Myometrial cell (primary cell): ENCODE data around the gene PHF14. TPM values are rescaled to one million over a fixed set of nuclear protein-coding genes. Genes with fewer than 3 reads are reported as not detected.

Experiments
- total RNA-seq: library from RNA; depleted of rRNA; stranded (reverse); fragments of >200 nt; gene quantifications from 2 replicates; pipeline ENCODE4 v1.2.3, GENCODE V29; 2015

PHF14 gene
- total RNA-seq: 9.0 and 9.2 TPM in 2 replicates

DNA sequence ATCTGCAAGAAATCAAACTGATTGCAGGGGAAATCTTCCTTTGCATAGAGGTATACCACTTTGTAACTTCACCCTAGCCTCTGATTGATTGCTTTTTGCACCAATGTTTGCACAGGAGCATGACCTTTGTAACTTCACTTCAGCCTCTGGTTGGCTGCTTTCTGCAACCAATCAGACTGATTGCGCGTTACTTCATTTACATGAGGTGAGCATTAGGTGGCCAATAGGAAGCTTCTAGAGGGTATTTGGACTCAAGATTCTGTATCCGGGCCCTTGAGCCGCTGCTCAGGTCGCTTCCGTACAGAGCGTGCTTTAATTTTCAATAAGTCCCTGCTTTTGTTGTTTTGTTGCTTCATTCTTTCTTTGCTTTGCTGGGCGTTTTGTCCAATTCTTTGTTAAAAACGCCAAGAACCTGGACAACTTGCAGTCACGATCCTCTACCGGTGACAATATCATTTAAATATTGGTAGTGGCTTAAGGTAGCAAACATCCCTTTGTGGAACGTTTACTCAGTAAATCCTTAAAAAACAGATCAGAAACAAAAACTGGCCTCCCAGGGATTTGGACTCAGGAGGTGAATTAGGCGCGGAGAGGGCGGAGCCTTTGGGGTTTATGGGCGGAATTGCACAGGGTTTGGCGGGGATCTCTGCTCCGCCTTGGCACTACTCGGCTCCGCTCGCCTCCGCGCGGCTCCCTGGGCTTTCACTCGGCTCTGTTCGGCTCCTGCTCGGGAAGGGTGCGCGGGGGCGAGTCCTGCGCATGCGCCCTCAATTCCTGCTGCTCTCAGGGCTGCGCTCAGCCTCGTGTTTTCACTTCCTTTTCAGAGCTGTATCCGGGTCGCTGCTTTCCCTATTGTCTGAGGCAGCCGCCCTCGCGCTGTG, at the start of gene PHF14:
TSS of gene PHF14 (plus strand) at position 812 of the 881 bp plus-strand sequence. CDS start 452 bp downstream, outside the sequence.

